Nephron progenitor cell (in vitro differentiated cells): Measurements from ENCODE around the gene RSRC1.

Source experiments
- DNase-seq: peaks from one replicate; pipeline ENCODE4 v3.0.0; 2021
- H3K27ac Mint-ChIP-seq: 2 replicates; pipeline ENCODE4 v1.8.0; 2021; ENCODE audit warnings: mild to moderate bottlenecking, moderate library complexity, mixed read lengths
- H3K27me3 Mint-ChIP-seq: 2 replicates; pipeline ENCODE4 v1.8.0; 2021; ENCODE audit warnings: mild to moderate bottlenecking, low read depth, mixed read lengths; ENCODE audit not compliant: poor library complexity
- H3K36me3 Mint-ChIP-seq: 2 replicates; pipeline ENCODE4 v1.8.0; 2021; ENCODE audit warnings: low read depth, mixed read lengths
- H3K4me1 Mint-ChIP-seq: 2 replicates; pipeline ENCODE4 v1.8.0; 2021; ENCODE audit warnings: mixed read lengths
- H3K4me3 Mint-ChIP-seq: 2 replicates; pipeline ENCODE4 v1.8.0; 2021; ENCODE audit warnings: mild to moderate bottlenecking, moderate library complexity, mixed read lengths
- H3K9me3 Mint-ChIP-seq: 2 replicates; pipeline ENCODE4 v1.8.0; 2021; ENCODE audit warnings: mild to moderate bottlenecking, moderate library complexity, mixed read lengths
- TF ChIP-seq, protein P1 (sequence below): fragments of 200-600 bp; sonication (generic); IDR thresholded peaks from 2 replicates; pipeline ENCODE4 v1.5.0; 2021; ENCODE audit warnings: antibody characterized with exemption

RSRC1 gene

DNA sequence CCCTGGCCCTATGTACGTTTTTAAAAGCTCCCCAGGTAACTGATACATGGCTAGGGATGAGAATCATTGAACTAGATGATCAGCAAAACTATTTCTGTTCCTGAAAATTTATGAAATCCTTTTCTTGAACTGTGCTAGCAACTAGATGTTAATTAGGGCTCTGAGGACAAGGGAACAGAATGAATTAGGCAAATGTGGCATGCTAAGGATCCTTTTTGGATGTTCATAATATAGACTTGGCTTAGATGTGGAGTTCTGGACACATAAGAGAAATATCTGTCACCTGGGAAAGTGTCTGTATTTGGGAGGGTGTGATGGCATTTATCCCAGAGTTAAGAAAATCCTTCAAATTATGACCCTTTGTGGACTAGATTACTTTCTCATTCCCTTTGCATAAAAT lies 71.2 kb downstream of the RSRC1 start:
- H3K36me3 Mint-ChIP-seq: peaks cover 18% of the 10 kb centered on the region
- no peak for DNase-seq
- H3K9me3 Mint-ChIP-seq: peaks cover 13% of the 10 kb centered on the region
- no peak overlapping the region for H3K4me3 Mint-ChIP-seq
- no peaks in the 10 kb centered on the region for H3K27me3 Mint-ChIP-seq
- H3K27ac Mint-ChIP-seq: peak overlapping the region; percentile 31
- H3K4me1 Mint-ChIP-seq: no peaks in the 10 kb centered on the region
- TF ChIP-seq, protein P1, sequence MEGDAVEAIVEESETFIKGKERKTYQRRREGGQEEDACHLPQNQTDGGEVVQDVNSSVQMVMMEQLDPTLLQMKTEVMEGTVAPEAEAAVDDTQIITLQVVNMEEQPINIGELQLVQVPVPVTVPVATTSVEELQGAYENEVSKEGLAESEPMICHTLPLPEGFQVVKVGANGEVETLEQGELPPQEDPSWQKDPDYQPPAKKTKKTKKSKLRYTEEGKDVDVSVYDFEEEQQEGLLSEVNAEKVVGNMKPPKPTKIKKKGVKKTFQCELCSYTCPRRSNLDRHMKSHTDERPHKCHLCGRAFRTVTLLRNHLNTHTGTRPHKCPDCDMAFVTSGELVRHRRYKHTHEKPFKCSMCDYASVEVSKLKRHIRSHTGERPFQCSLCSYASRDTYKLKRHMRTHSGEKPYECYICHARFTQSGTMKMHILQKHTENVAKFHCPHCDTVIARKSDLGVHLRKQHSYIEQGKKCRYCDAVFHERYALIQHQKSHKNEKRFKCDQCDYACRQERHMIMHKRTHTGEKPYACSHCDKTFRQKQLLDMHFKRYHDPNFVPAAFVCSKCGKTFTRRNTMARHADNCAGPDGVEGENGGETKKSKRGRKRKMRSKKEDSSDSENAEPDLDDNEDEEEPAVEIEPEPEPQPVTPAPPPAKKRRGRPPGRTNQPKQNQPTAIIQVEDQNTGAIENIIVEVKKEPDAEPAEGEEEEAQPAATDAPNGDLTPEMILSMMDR: no peak

DNA sequence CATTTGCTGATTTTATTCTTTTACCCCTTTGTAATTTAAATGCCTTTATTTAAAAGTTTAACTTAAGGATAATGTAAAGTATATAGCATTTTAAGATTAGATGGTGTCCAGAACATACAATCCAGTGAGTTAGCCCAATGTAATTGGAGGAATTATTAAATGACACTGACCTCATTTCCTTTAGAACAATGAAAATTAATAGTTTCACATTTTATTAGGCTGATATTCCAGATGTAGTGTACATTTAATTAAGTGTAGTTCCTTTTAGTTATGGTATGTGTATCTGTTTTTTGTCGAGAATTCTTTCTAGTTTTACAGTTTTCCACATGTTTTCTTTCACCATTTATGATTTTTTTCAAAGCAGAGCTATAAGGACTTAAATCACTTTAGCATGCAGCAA lies 75.8 kb downstream of the RSRC1 start:
- H3K4me3 Mint-ChIP-seq: no peak overlapping the region
- H3K4me1 Mint-ChIP-seq: peaks cover 11% of the 10 kb centered on the region
- H3K9me3 Mint-ChIP-seq: no peaks in the 10 kb centered on the region
- no peaks in the 10 kb centered on the region for H3K36me3 Mint-ChIP-seq
- TF ChIP-seq, protein P1: no peak
- H3K27ac Mint-ChIP-seq: no peak overlapping the region
- no peak for DNase-seq
- H3K27me3 Mint-ChIP-seq: no peaks in the 10 kb centered on the region

DNA sequence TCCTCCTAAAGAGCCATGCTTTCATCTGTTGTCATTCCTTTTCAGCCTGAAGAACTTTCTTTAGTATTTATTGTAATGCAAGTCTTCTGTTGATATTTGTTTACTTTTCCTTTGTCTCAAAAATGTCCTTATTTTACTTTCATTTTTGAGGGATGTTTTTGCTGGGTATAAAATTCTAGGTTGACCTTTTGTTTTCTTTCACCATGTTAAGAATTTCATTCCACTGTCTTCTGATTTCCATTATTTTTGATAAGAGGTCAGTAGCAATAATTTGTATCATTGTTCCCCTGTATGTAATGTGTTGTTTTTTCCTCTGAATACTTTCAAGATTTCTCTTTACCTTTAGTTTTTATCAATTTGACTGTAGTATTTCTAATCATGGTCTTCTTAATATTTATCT lies 91.1 kb downstream of the RSRC1 start:
- H3K4me3 Mint-ChIP-seq: no peak overlapping the region
- H3K27me3 Mint-ChIP-seq: peaks cover 2% of the 10 kb centered on the region
- TF ChIP-seq, protein P1: no peak
- peaks cover 51% of the 10 kb centered on the region for H3K36me3 Mint-ChIP-seq
- H3K9me3 Mint-ChIP-seq: peaks cover 58% of the 10 kb centered on the region
- no peak for DNase-seq
- H3K27ac Mint-ChIP-seq: no peak overlapping the region
- H3K4me1 Mint-ChIP-seq: no peaks in the 10 kb centered on the region

DNA sequence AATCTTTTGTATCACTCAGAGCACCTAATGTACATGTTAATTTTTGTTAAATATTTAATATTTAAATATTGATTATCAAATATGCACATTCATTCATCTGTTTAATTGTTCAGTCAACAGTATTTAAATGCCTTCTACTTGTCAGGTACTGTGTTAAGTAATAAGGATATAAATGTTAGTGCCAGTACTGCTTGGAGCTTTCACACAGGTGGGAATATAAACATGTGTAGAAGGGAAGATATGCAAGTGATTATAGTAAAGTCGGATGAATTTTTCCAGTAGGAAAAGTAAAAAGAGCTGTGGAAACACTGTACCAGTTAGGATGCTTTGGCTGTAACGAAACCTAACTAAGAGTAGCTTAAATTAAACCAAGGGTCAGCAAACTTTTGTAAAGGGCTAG lies 95.4 kb downstream of the RSRC1 start:
- Mint-ChIP-seq H3K4me1 (no peaks in the 10 kb centered on the region), H3K36me3 (peaks cover 20% of the 10 kb centered on the region), H3K27me3 (peaks cover 2% of the 10 kb centered on the region), H3K4me3 (no peak overlapping the region), H3K27ac (no peak overlapping the region), H3K9me3 (peaks cover 16% of the 10 kb centered on the region)
- no peak for DNase-seq
- TF ChIP-seq, protein P1: no peak

DNA sequence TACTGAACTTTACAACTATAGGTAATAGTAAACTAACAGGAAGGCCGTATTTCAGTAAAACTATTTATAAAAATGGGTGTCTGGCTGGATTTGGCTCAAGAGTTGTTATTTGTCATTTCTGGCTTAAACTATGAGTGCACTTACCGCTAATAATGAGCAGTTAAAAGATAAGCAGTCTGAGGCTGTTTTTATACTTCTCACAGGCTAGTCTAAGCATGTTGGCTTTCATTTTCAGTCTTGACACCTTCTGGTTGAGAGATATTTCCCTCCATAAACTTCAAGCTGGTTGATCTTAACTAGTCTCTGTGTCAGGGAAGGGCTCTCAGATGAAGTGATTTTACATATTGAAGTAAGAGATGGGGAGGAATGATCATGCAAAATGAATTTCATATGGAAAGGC lies 96.1 kb downstream of the RSRC1 start:
- TF ChIP-seq, protein P1: no peak
- peaks cover 9% of the 10 kb centered on the region for H3K9me3 Mint-ChIP-seq
- peaks cover 13% of the 10 kb centered on the region for H3K36me3 Mint-ChIP-seq
- DNase-seq: no peak
- H3K27me3 Mint-ChIP-seq: peaks cover 2% of the 10 kb centered on the region
- H3K4me1 Mint-ChIP-seq: no peaks in the 10 kb centered on the region
- H3K4me3 Mint-ChIP-seq: no peak overlapping the region
- no peak overlapping the region for H3K27ac Mint-ChIP-seq

DNA sequence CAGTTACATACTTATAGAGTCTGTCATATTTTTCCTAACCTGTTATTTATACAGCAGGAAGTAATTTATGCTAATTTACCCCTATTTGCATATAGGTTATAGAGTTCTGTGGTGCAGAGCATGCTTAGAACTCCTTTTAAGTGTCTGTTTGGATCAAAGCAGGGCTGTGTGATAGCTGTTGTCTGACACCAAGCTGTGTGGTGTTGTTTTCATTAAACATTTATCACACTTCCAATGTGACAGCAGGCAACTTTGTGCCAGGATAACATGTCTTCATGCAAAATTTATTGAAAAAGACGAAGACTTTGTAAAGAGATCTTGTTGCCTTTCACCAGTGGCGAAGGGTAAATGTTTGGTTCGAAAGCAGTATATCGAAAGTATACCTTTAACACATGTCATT lies 100.2 kb downstream of the RSRC1 start:
- peaks cover 2% of the 10 kb centered on the region for H3K27me3 Mint-ChIP-seq
- H3K27ac Mint-ChIP-seq: no peak overlapping the region

More for the DNA sequence above, 100.2 kb downstream of the RSRC1 start:
- Mint-ChIP-seq H3K36me3 (no peaks in the 10 kb centered on the region), H3K9me3 (no peaks in the 10 kb centered on the region), H3K4me1 (no peaks in the 10 kb centered on the region), H3K4me3 (no peak overlapping the region)
- TF ChIP-seq, protein P1: no peak
- no peak for DNase-seq
